ENCODE results near the gene BBIP1. TPM values are rescaled to one million over a fixed set of nuclear protein-coding genes. Genes with fewer than 3 reads are reported as not detected.
"Not testable (repeated sequence)": the region's sequence is repeated elsewhere in the genome, so short reads cannot be mapped to it uniquely, and the experiment has no call there.

The BBIP1 gene
- total and polyA plus RNA-seq, 2 donors from 2014 or later = 34.8 to 36.1 TPM

DNA sequence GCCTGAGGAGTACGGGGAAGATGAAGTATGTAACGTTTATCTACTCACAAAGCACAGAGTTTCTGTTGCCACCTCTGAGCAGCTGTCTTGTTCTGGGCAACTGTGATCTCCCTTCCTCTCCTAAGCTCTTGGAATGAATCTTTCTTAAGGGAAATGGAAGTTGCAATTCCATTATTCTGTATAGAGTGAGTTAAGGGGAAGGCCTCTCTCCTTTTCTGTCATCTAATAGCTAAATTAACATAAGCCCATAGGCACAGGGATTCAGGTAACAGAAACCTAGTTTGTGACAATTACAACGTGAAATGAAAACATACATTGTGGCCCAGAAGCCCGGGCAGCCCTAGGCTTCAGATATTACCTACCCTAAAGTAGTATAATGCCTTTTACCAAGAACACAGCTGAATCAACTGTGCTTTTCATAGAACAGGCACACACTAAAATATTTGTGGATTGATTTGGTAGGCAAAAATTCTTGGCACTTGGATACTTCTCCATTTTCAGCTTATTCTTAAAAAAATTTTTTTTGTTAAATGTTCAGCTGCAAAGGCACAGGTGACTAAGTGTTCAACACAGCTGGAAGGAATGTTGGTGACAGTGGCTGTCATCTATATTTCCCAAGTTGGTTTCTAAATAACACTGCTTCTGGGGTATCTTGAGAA, 51.0 kb downstream of the BBIP1 start:
- FAIRE-seq (no peak), DNase-seq (no peak)
- H3K4me3 ChIP-seq (ENCODE audit: low read length in 3 of 3) = no peak overlapping the region
- TF ChIP-seq, protein P1, sequence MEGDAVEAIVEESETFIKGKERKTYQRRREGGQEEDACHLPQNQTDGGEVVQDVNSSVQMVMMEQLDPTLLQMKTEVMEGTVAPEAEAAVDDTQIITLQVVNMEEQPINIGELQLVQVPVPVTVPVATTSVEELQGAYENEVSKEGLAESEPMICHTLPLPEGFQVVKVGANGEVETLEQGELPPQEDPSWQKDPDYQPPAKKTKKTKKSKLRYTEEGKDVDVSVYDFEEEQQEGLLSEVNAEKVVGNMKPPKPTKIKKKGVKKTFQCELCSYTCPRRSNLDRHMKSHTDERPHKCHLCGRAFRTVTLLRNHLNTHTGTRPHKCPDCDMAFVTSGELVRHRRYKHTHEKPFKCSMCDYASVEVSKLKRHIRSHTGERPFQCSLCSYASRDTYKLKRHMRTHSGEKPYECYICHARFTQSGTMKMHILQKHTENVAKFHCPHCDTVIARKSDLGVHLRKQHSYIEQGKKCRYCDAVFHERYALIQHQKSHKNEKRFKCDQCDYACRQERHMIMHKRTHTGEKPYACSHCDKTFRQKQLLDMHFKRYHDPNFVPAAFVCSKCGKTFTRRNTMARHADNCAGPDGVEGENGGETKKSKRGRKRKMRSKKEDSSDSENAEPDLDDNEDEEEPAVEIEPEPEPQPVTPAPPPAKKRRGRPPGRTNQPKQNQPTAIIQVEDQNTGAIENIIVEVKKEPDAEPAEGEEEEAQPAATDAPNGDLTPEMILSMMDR (IDR thresholded peaks at IDR 0.05; ENCODE audit: borderline replicate concordance, extremely low read depth, insufficient read depth) = no peak
- no peak overlapping the region for H3K27ac ChIP-seq (ENCODE audit: low read depth in 2 of 2, low read length in 2 of 2)
- intact Hi-C loops (cut with DNase I) = no loop called here
- no peak overlapping the region for H3K9ac ChIP-seq (ENCODE audit: low read length in 3 of 3)
- peaks cover 0 to 8% (median 2%) of the 10 kb centered on the region in 3 donors for H3K4me1 ChIP-seq (ENCODE audit: control insufficient read depth in 2 of 3, insufficient read depth in 2 of 3, low read depth in 1 of 3, low read length in 3 of 3)
- no peaks in the 10 kb centered on the region for H3K36me3 ChIP-seq (ENCODE audit: control insufficient read depth in 2 of 3, insufficient read depth in 3 of 3, low read length in 3 of 3)
- H3K9me3 ChIP-seq (ENCODE audit: control insufficient read depth in 2 of 3, insufficient read depth in 1 of 3, low read length in 3 of 3) = no peaks in the 10 kb centered on the region
- H3K27me3 ChIP-seq (ENCODE audit: control insufficient read depth, insufficient read depth, low read length) = no peaks in the 10 kb centered on the region

DNA sequence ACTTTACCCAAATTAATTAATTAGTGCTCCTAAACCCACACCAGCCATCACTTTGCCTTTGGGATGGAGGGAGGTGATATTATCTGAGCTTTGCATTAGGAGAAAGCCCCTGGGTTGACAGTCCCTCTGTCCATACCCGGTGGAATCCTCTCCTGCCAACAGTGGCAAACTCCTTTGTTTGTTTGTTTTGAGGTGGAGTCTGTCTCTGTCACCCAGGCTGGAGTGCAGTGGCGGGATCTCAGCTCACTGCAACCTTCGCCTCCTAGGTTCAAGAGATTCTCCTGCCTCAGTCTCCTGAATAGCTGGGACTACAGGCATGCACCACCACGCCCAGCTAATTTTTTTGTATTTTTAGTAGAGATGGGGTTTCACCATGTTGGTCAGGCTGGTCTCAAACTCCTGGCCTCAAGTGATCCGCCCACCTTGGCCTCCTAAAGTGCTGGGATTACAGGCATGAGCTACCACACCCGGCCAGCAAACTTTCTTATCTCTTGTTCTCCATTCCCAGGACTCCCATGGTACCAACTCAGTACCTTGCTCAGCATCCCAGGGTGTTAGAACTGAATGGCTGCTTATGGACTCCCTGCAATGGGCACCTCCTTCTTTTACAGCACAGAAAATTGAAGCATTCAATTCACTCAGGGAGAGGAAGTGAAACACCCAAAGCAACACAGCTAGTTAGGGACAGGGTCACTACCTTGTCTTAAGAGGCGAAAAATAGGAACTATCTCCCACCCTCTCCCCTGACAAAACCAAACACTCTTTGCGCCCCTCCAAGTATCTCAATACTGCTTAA, 51.8 kb downstream of the BBIP1 start:
- H3K27me3 ChIP-seq (ENCODE audit: control insufficient read depth, insufficient read depth, low read length); H3K9me3 ChIP-seq (ENCODE audit: control insufficient read depth in 2 of 3, insufficient read depth in 1 of 3, low read length in 3 of 3); DNase-seq; H3K4me1 ChIP-seq (ENCODE audit: control insufficient read depth in 2 of 3, insufficient read depth in 2 of 3, low read depth in 1 of 3, low read length in 3 of 3); H3K27ac ChIP-seq (ENCODE audit: low read depth in 2 of 2, low read length in 2 of 2); FAIRE-seq; H3K36me3 ChIP-seq (ENCODE audit: control insufficient read depth in 2 of 3, insufficient read depth in 3 of 3, low read length in 3 of 3); H3K9ac ChIP-seq (ENCODE audit: low read length in 3 of 3); intact Hi-C loops (cut with DNase I); H3K4me3 ChIP-seq (ENCODE audit: low read length in 3 of 3): not testable (repeated sequence)

DNA sequence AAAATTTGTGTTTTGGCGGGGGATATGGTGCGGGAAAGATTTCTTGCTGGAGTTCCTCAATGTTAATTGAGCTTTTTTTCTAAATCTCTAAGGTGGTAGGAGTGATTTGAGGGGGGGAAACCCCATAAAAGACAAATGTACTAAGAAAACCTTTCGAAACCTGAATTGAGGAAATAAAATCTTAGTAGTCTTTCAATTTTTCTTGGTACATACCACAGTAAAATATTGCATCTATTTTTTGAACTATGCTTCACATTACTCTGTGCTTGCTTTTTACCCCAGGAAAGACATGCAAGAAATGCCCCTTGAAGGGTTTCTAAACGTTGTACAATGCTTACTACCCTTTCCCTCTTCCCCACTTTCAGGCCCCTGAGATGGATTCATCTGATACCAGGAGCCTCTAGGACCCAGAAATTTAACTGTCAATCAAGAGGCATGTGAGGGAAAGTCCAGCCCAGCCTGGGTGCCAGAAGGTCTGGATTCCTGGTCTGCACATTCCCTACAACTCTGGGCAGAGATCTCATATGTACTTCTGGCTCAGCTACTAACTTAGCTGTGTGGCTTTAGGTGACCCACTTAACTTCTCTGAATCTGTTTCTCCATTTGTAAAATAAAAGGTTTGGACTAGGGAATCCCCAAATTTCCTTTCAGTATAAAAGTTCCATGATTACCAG, 53.0 kb downstream of the BBIP1 start:
- Histone ChIP-seq H3K27ac (ENCODE audit: low read depth in 2 of 2, low read length in 2 of 2) (no peak overlapping the region), H3K9me3 (ENCODE audit: control insufficient read depth in 2 of 3, insufficient read depth in 1 of 3, low read length in 3 of 3) (no peaks in the 10 kb centered on the region), H3K36me3 (ENCODE audit: control insufficient read depth in 2 of 3, insufficient read depth in 3 of 3, low read length in 3 of 3) (no peaks in the 10 kb centered on the region), H3K27me3 (ENCODE audit: control insufficient read depth, insufficient read depth, low read length) (no peaks in the 10 kb centered on the region), H3K4me1 (ENCODE audit: control insufficient read depth in 2 of 3, insufficient read depth in 2 of 3, low read depth in 1 of 3, low read length in 3 of 3) (peaks cover 0 to 5% (median under 1%) of the 10 kb centered on the region in 3 donors), H3K4me3 (ENCODE audit: low read length in 3 of 3) (no peak overlapping the region), H3K9ac (ENCODE audit: low read length in 3 of 3) (no peak overlapping the region)
- intact Hi-C loops (cut with DNase I) = no loop called here
- FAIRE-seq (no peak), DNase-seq (no peak)
- TF ChIP-seq, protein P1 (IDR thresholded peaks at IDR 0.05; ENCODE audit: borderline replicate concordance, extremely low read depth, insufficient read depth) = no peak

All from kidney (tissue), 14 donors.